GM23338 (cell line): ENCODE data around the gene EXOG. TPM values are rescaled to one million over a fixed set of nuclear protein-coding genes. Genes with fewer than 3 reads are reported as not detected.

Experiments used
- ATAC-seq: fragments of 200-7000 bp; cut with Tn5 transposase; 3 replicates; pipeline ENCODE4 v1.9.1; 2020
- DNase-seq: peaks from one replicate; pipeline ENCODE4 v3.0.0-alpha.2; 2015; ENCODE audit warnings: low spot score
- H2AFZ ChIP-seq: fragments of 200-600 bp; sonication (generic); 2 replicates; pipeline ENCODE4 v1.8.0; 2016; ENCODE audit warnings: antibody characterized with exemption, mild to moderate bottlenecking, moderate library complexity
- H3F3A ChIP-seq: fragments of 200-600 bp; sonication (generic); replicated peaks from 2 replicates; pipeline ENCODE4 v1.8.0; 2017; ENCODE audit warnings: antibody characterized with exemption, mixed run types, low read depth
- H3K27ac ChIP-seq: fragments of 200-600 bp; sonication (generic); 2 replicates; pipeline ENCODE4 v1.6.1; 2016; ENCODE audit warnings: low read depth
- H3K27me3 ChIP-seq: fragments of 200-600 bp; sonication (generic); 2 replicates; pipeline ENCODE4 v1.8.0; 2016; ENCODE audit warnings: mild to moderate bottlenecking, mixed run types, moderate library complexity; ENCODE audit not compliant: insufficient read depth
- H3K36me3 ChIP-seq: fragments of 200-600 bp; sonication (generic); 2 replicates; pipeline ENCODE4 v1.8.0; 2016; ENCODE audit warnings: mild to moderate bottlenecking; ENCODE audit not compliant: insufficient read depth
- H3K4me1 ChIP-seq: fragments of 200-600 bp; sonication (generic); 2 replicates; pipeline ENCODE4 v1.8.0; 2016; ENCODE audit warnings: mild to moderate bottlenecking, moderate library complexity; ENCODE audit not compliant: insufficient read depth
- H3K4me2 ChIP-seq: fragments of 200-600 bp; sonication (generic); 2 replicates; pipeline ENCODE4 v1.7.1; 2017; ENCODE audit warnings: mixed run types
- H3K4me3 ChIP-seq: fragments of 200-600 bp; sonication (generic); 2 replicates; pipeline ENCODE4 v1.6.1; 2016; ENCODE audit warnings: mixed run types
- H3K79me2 ChIP-seq: fragments of 200-600 bp; sonication (generic); replicated peaks from 2 replicates; pipeline ENCODE4 v1.8.0; 2017; ENCODE audit warnings: mild to moderate bottlenecking; ENCODE audit not compliant: insufficient read depth
- H3K9me2 ChIP-seq: fragments of 200-600 bp; sonication (generic); 2 replicates; pipeline ENCODE4 v1.8.0; 2017; ENCODE audit not compliant: insufficient read depth
- H4K20me1 ChIP-seq: fragments of 200-600 bp; sonication (generic); replicated peaks from 2 replicates; pipeline ENCODE4 v1.8.0; 2017; ENCODE audit warnings: mild to moderate bottlenecking; ENCODE audit not compliant: insufficient read depth
- H3K27ac Mint-ChIP-seq: 2 replicates; pipeline ENCODE4 v1.8.0; 2020; ENCODE audit warnings: inconsistent platforms, mild to moderate bottlenecking, moderate library complexity, mixed read lengths
- H3K27me3 Mint-ChIP-seq: 3 replicates; pipeline ENCODE4 v1.8.0; 2022; ENCODE audit warnings: low read depth, mild to moderate bottlenecking, moderate library complexity, mixed read lengths, inconsistent platforms; ENCODE audit not compliant: insufficient read depth, poor library complexity
- H3K36me3 Mint-ChIP-seq: 3 replicates; pipeline ENCODE4 v1.8.0; 2021; ENCODE audit warnings: low read depth, mild to moderate bottlenecking, inconsistent platforms, moderate library complexity, mixed read lengths
- H3K4me1 Mint-ChIP-seq: 3 replicates; pipeline ENCODE4 v1.8.0; 2020; ENCODE audit warnings: mild to moderate bottlenecking, inconsistent platforms, mixed read lengths
- H3K4me3 Mint-ChIP-seq: 3 replicates; pipeline ENCODE4 v1.8.0; 2021; ENCODE audit warnings: moderate library complexity, mild to moderate bottlenecking, inconsistent platforms, mixed read lengths
- H3K9me3 Mint-ChIP-seq: 3 replicates; pipeline ENCODE4 v1.8.0; 2020; ENCODE audit warnings: moderate library complexity, mild to moderate bottlenecking, inconsistent platforms, mixed read lengths
- EZH2phosphoT487 ChIP-seq: fragments of 200-600 bp; sonication (generic); IDR thresholded peaks from one replicate; pipeline ENCODE4 v1.8.1; 2018; ENCODE audit warnings: antibody characterized with exemption; ENCODE audit not compliant: unreplicated experiment
- NANOG ChIP-seq: IDR thresholded peaks from 2 replicates; pipeline ENCODE4 v1.6.1; 2016; ENCODE audit warnings: antibody characterized with exemption, borderline replicate concordance
- POLR2AphosphoS5 ChIP-seq: IDR thresholded peaks from 2 replicates; pipeline ENCODE4 v1.6.1; 2016; ENCODE audit warnings: antibody characterized with exemption, low read depth
- STAT1 ChIP-seq: IDR thresholded peaks from one replicate; pipeline ENCODE4 v1.6.1; 2016; ENCODE audit warnings: antibody characterized with exemption; ENCODE audit not compliant: unreplicated experiment
- ZNF114 ChIP-seq: fragments of 250-450 bp; sonication (Bioruptor Pico); IDR thresholded peaks from 2 replicates; pipeline ENCODE4 v1.5.0; 2020; ENCODE audit warnings: mild to moderate bottlenecking, moderate library complexity
- ZNF331 ChIP-seq: fragments of 250-450 bp; sonication (Bioruptor Pico); IDR thresholded peaks from 2 replicates; pipeline ENCODE4 v1.5.0; 2020; ENCODE audit warnings: low read depth, mild to moderate bottlenecking, moderate library complexity
- polyA plus RNA-seq: library from polyadenylated mRNA; unstranded; fragments of >200 nt; fragmentation: Nextera tagmentation; extraction: Ambion mirVana; gene quantifications from 2 replicates; pipeline ENCODE4 v1.2.1, GENCODE V29; 2016
- total RNA-seq: library from RNA; depleted of rRNA; stranded (reverse); fragments of >200 nt; shearing (Covaris generic); gene quantifications from 2 replicates; pipeline ENCODE4 v1.2.3, GENCODE V29; 2014
- TF ChIP-seq, protein P1 (sequence below): IDR thresholded peaks from one replicate; pipeline ENCODE4 v1.6.1; 2018; ENCODE audit warnings: antibody characterized with exemption; ENCODE audit not compliant: unreplicated experiment
- TF ChIP-seq, protein P2 (sequence below): IDR thresholded peaks from 2 replicates; pipeline ENCODE4 v1.6.1; 2016; ENCODE audit warnings: antibody characterized with exemption
- TF ChIP-seq, protein P3 (sequence below): fragments of 250-450 bp; sonication (Bioruptor Pico); IDR thresholded peaks from 2 replicates; pipeline ENCODE4 v1.5.0; 2020; ENCODE audit warnings: mild to moderate bottlenecking, moderate library complexity

The EXOG gene
- total and polyA plus RNA-seq, 2 experiments from 2014 or later = 9.7 to 11.3 TPM

DNA sequence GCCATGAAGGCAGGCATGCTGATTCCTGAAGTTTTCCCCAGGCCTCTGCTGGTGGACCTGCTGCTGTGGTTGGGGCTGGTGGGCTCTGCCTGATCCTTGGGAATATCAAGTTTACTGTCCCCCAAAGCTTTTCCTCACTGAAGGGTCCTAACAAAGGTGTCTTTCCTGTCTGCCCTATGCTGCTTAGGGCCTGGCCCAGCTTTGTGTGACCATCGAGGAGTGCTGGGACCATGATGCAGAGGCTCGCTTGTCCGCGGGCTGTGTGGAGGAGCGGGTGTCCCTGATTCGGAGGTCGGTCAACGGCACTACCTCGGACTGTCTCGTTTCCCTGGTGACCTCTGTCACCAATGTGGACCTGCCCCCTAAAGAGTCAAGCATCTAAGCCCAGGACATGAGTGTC lies 13.2 kb upstream of the EXOG start (continued):
- no peak for TF ChIP-seq EZH2phosphoT487
- TF ChIP-seq, protein P1, sequence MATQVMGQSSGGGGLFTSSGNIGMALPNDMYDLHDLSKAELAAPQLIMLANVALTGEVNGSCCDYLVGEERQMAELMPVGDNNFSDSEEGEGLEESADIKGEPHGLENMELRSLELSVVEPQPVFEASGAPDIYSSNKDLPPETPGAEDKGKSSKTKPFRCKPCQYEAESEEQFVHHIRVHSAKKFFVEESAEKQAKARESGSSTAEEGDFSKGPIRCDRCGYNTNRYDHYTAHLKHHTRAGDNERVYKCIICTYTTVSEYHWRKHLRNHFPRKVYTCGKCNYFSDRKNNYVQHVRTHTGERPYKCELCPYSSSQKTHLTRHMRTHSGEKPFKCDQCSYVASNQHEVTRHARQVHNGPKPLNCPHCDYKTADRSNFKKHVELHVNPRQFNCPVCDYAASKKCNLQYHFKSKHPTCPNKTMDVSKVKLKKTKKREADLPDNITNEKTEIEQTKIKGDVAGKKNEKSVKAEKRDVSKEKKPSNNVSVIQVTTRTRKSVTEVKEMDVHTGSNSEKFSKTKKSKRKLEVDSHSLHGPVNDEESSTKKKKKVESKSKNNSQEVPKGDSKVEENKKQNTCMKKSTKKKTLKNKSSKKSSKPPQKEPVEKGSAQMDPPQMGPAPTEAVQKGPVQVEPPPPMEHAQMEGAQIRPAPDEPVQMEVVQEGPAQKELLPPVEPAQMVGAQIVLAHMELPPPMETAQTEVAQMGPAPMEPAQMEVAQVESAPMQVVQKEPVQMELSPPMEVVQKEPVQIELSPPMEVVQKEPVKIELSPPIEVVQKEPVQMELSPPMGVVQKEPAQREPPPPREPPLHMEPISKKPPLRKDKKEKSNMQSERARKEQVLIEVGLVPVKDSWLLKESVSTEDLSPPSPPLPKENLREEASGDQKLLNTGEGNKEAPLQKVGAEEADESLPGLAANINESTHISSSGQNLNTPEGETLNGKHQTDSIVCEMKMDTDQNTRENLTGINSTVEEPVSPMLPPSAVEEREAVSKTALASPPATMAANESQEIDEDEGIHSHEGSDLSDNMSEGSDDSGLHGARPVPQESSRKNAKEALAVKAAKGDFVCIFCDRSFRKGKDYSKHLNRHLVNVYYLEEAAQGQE = no peak
- TF ChIP-seq NANOG = no peak
- TF ChIP-seq ZNF114 (CRISPR knock-in tag) = no peak

DNA sequence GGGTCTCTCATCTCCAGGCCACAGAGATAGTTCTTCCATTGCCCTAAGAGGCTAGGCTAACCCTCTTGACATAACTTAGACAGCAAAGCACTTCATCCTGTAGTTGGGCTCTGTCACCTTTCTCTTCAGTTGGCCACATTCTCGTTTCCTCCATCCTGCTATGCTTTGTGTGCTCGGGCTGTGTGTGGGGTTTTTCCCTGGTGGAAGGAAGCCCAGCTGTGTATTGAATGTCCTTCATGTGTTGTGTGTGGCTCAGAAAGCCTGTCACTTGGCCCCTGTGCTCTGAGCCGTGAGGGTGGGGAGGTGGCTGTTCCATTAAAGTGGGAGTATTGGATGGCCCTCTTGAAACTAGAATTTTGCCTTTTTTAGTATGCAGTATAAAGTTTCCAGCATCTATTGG lies 8.8 kb upstream of the EXOG start:
- Mint-ChIP-seq H3K27me3 (no peaks in the 10 kb centered on the region), H3K4me1 (no peaks in the 10 kb centered on the region), H3K4me3 (no peak overlapping the region), H3K9me3 (no peaks in the 10 kb centered on the region), H3K27ac (no peak overlapping the region), H3K36me3 (peaks cover 28% of the 10 kb centered on the region)
- H3K4me2 ChIP-seq = no peak overlapping the region
- no peaks in the 10 kb centered on the region for H3K27me3 ChIP-seq
- no peak for ATAC-seq
- no peaks in the 10 kb centered on the region for H3K4me1 ChIP-seq
- 0 out of 2 replicates have a peak, but pooled peaks cover 3% of the 10 kb centered on the region for H3F3A ChIP-seq
- DNase-seq = no peak
- H3K79me2 ChIP-seq = 0 out of 2 replicates have a peak, but pooled peaks cover 3% of the 10 kb centered on the region
- H3K9me2 ChIP-seq = no peaks in the 10 kb centered on the region
- no peak overlapping the region for H3K4me3 ChIP-seq
- H4K20me1 ChIP-seq = 0 out of 2 replicates have a peak, but pooled peaks cover 5% of the 10 kb centered on the region
- peaks cover 7% of the 10 kb centered on the region; the same call in 1 of the 2 replicates for H3K36me3 ChIP-seq
- no peak overlapping the region for H2AFZ ChIP-seq
- no peak for TF ChIP-seq POLR2AphosphoS5
- H3K27ac ChIP-seq = no peak overlapping the region

- Histone ChIP-seq H4K20me1 (no peaks in the 10 kb centered on the region; the same call in 1 of the 2 replicates), H3K79me2 (0 out of 2 replicates have a peak, but pooled peaks cover 3% of the 10 kb centered on the region), H2AFZ (no peak overlapping the region), H3K27ac (no peak overlapping the region), H3F3A (0 out of 2 replicates have a peak, but pooled peaks cover 3% of the 10 kb centered on the region), H3K9me2 (no peaks in the 10 kb centered on the region), H3K4me2 (no peak overlapping the region), H3K4me1 (no peaks in the 10 kb centered on the region), H3K27me3 (no peaks in the 10 kb centered on the region), H3K36me3 (no peaks in the 10 kb centered on the region), H3K4me3 (no peak overlapping the region)
- H3K9me3 Mint-ChIP-seq = no peaks in the 10 kb centered on the region
- H3K27me3 Mint-ChIP-seq = no peaks in the 10 kb centered on the region
- no peak for DNase-seq
- no peak for ATAC-seq
- TF ChIP-seq STAT1 (no peak), POLR2AphosphoS5 (no peak), NANOG (no peak), ZNF331 (no peak), ZNF114 (CRISPR knock-in tag) (no peak), EZH2phosphoT487 (no peak)
- TF ChIP-seq, protein P2, sequence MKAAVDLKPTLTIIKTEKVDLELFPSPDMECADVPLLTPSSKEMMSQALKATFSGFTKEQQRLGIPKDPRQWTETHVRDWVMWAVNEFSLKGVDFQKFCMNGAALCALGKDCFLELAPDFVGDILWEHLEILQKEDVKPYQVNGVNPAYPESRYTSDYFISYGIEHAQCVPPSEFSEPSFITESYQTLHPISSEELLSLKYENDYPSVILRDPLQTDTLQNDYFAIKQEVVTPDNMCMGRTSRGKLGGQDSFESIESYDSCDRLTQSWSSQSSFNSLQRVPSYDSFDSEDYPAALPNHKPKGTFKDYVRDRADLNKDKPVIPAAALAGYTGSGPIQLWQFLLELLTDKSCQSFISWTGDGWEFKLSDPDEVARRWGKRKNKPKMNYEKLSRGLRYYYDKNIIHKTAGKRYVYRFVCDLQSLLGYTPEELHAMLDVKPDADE = no peak
- TF ChIP-seq, protein P3, sequence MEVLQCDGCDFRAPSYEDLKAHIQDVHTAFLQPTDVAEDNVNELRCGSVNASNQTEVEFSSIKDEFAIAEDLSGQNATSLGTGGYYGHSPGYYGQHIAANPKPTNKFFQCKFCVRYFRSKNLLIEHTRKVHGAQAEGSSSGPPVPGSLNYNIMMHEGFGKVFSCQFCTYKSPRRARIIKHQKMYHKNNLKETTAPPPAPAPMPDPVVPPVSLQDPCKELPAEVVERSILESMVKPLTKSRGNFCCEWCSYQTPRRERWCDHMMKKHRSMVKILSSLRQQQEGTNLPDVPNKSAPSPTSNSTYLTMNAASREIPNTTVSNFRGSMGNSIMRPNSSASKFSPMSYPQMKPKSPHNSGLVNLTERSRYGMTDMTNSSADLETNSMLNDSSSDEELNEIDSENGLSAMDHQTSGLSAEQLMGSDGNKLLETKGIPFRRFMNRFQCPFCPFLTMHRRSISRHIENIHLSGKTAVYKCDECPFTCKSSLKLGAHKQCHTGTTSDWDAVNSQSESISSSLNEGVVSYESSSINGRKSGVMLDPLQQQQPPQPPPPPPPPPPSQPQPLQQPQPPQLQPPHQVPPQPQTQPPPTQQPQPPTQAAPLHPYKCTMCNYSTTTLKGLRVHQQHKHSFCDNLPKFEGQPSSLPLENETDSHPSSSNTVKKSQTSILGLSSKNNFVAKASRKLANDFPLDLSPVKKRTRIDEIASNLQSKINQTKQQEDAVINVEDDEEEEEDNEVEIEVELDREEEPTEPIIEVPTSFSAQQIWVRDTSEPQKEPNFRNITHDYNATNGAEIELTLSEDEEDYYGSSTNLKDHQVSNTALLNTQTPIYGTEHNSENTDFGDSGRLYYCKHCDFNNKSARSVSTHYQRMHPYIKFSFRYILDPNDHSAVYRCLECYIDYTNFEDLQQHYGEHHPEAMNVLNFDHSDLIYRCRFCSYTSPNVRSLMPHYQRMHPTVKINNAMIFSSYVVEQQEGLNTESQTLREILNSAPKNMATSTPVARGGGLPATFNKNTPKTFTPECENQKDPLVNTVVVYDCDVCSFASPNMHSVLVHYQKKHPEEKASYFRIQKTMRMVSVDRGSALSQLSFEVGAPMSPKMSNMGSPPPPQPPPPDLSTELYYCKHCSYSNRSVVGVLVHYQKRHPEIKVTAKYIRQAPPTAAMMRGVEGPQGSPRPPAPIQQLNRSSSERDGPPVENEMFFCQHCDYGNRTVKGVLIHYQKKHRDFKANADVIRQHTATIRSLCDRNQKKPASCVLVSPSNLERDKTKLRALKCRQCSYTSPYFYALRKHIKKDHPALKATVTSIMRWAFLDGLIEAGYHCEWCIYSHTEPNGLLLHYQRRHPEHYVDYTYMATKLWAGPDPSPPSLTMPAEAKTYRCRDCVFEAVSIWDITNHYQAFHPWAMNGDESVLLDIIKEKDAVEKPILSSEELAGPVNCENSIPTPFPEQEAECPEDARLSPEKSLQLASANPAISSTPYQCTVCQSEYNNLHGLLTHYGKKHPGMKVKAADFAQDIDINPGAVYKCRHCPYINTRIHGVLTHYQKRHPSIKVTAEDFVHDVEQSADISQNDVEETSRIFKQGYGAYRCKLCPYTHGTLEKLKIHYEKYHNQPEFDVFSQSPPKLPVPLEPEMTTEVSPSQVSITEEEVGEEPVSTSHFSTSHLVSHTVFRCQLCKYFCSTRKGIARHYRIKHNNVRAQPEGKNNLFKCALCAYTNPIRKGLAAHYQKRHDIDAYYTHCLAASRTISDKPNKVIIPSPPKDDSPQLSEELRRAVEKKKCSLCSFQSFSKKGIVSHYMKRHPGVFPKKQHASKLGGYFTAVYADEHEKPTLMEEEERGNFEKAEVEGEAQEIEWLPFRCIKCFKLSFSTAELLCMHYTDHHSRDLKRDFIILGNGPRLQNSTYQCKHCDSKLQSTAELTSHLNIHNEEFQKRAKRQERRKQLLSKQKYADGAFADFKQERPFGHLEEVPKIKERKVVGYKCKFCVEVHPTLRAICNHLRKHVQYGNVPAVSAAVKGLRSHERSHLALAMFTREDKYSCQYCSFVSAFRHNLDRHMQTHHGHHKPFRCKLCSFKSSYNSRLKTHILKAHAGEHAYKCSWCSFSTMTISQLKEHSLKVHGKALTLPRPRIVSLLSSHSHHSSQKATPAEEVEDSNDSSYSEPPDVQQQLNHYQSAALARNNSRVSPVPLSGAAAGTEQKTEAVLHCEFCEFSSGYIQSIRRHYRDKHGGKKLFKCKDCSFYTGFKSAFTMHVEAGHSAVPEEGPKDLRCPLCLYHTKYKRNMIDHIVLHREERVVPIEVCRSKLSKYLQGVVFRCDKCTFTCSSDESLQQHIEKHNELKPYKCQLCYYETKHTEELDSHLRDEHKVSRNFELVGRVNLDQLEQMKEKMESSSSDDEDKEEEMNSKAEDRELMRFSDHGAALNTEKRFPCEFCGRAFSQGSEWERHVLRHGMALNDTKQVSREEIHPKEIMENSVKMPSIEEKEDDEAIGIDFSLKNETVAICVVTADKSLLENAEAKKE (CRISPR knock-in tag) = no peak
- H3K4me1 Mint-ChIP-seq = no peaks in the 10 kb centered on the region
- H3K27ac Mint-ChIP-seq = no peak overlapping the region
- no peak overlapping the region for H3K4me3 Mint-ChIP-seq
- H3K36me3 Mint-ChIP-seq = peaks cover 14% of the 10 kb centered on the region
Observed at GRCh38 chr3:38488949-38489348, 7.2 kb upstream of the EXOG start.
